Mesenchymal stem cell (in vitro differentiated cells and primary cell): ENCODE data around the gene DPYSL5.

Source experiments
- DNase-seq: peaks from one replicate; pipeline ENCODE4 v3.0.0-alpha.2; 2013
- H2AFZ ChIP-seq: one replicate; pipeline ENCODE4 v1.6.1; 2013; ENCODE audit warnings: low read depth, mild to moderate bottlenecking, control low read depth, inconsistent platforms, low read length, moderate library complexity
- H2AK5ac ChIP-seq: 2 replicates; pipeline ENCODE4 v1.6.1; 2013; ENCODE audit warnings: low read length, moderate library complexity, mild to moderate bottlenecking, inconsistent platforms; ENCODE audit not compliant: severe bottlenecking
- H2BK120ac ChIP-seq: one replicate; pipeline ENCODE4 v1.6.1; 2013; ENCODE audit warnings: low read depth, mild to moderate bottlenecking, inconsistent platforms, low read length, moderate library complexity
- H2BK12ac ChIP-seq, 2 experiments: one replicate each; pipeline ENCODE4 v1.6.1; 2013; ENCODE audit warnings: inconsistent platforms in 2 of 2, low read length in 2 of 2, mild to moderate bottlenecking in 2 of 2, moderate library complexity in 2 of 2, control low read depth in 1 of 2
- H2BK15ac ChIP-seq: one replicate; pipeline ENCODE4 v1.6.1; 2013; ENCODE audit warnings: mild to moderate bottlenecking, low read depth, inconsistent platforms; ENCODE audit not compliant: poor library complexity, severe bottlenecking
- H2BK5ac ChIP-seq: 2 replicates; pipeline ENCODE4 v1.6.1; 2013; ENCODE audit warnings: low read depth, mild to moderate bottlenecking, low read length, control low read depth, inconsistent platforms; ENCODE audit not compliant: poor library complexity, severe bottlenecking
- H3K14ac ChIP-seq, 2 experiments: one replicate each; pipeline ENCODE4 v1.6.1; 2013; ENCODE audit warnings: inconsistent platforms in 2 of 2, low read length in 2 of 2, control low read depth in 1 of 2, mild to moderate bottlenecking in 1 of 2, moderate library complexity in 1 of 2
- H3K18ac ChIP-seq, 2 experiments: one replicate each; pipeline ENCODE4 v1.6.1; 2013; ENCODE audit warnings: inconsistent platforms in 2 of 2, low read length in 2 of 2, control low read depth in 1 of 2, low read depth in 1 of 2, mild to moderate bottlenecking in 1 of 2
- H3K23ac ChIP-seq, 2 experiments: one replicate each; pipeline ENCODE4 v1.6.1; 2013; ENCODE audit warnings: inconsistent platforms in 2 of 2, low read length in 2 of 2, mild to moderate bottlenecking in 2 of 2, moderate library complexity in 2 of 2, control low read depth in 1 of 2
- H3K27ac ChIP-seq: 2 replicates; pipeline ENCODE4 v1.5.1; 2013; ENCODE audit warnings: mild to moderate bottlenecking, moderate library complexity, low read length, control low read depth, inconsistent platforms; ENCODE audit not compliant: poor library complexity, severe bottlenecking
- H3K27me3 ChIP-seq, 2 experiments: 2 replicates each; pipeline versions ENCODE4 v1.6.1 to v1.7.0; 2013; ENCODE audit warnings: low read length in 2 of 2, mild to moderate bottlenecking in 2 of 2, moderate library complexity in 2 of 2, control low read depth in 1 of 2, inconsistent platforms in 1 of 2; ENCODE audit not compliant: control insufficient read depth in 1 of 2, insufficient read depth in 1 of 2
- H3K36me3 ChIP-seq, 2 experiments: 2 replicates each; pipeline versions ENCODE4 v1.6.1 to v1.7.0; 2013; ENCODE audit warnings: low read length in 2 of 2, control low read depth in 1 of 2, inconsistent platforms in 1 of 2, low read depth in 1 of 2, mild to moderate bottlenecking in 1 of 2; ENCODE audit not compliant: insufficient read depth in 2 of 2, control insufficient read depth in 1 of 2
- H3K4ac ChIP-seq, 2 experiments: one replicate each; pipeline ENCODE4 v1.6.1; 2013; ENCODE audit warnings: inconsistent platforms in 2 of 2, low read length in 2 of 2, mild to moderate bottlenecking in 2 of 2, moderate library complexity in 2 of 2, control low read depth in 1 of 2, low read depth in 1 of 2
- H3K4me1 ChIP-seq: 2 replicates; pipeline ENCODE4 v1.6.1; 2013; ENCODE audit warnings: low read depth, low read length, control low read depth; ENCODE audit not compliant: control insufficient read depth, insufficient read depth
- H3K4me2 ChIP-seq: 2 replicates; pipeline ENCODE4 v1.6.1; 2013; ENCODE audit warnings: low read length, mild to moderate bottlenecking, inconsistent platforms; ENCODE audit not compliant: poor library complexity, severe bottlenecking
- H3K4me3 ChIP-seq, 2 experiments: 2 replicates each; pipeline versions ENCODE4 v1.5.1 to v1.7.0; 2013; ENCODE audit warnings: low read length in 2 of 2, mild to moderate bottlenecking in 2 of 2, control low read depth in 1 of 2, low read depth in 1 of 2; ENCODE audit not compliant: insufficient read depth in 1 of 2
- H3K79me1 ChIP-seq: replicated peaks from 2 replicates; pipeline ENCODE4 v1.6.1; 2013; ENCODE audit warnings: mild to moderate bottlenecking, control low read depth, low read length, inconsistent platforms; ENCODE audit not compliant: poor library complexity, severe bottlenecking
- H3K9ac ChIP-seq: 2 replicates; pipeline ENCODE4 v1.7.0; 2013; ENCODE audit warnings: mild to moderate bottlenecking, low read length, moderate library complexity
- H3K9me3 ChIP-seq: 2 replicates; pipeline ENCODE4 v1.7.0; 2013; ENCODE audit warnings: mild to moderate bottlenecking, low read length; ENCODE audit not compliant: control insufficient read depth
- H4K8ac ChIP-seq: one replicate; pipeline ENCODE4 v1.6.1; 2013; ENCODE audit warnings: inconsistent platforms, mild to moderate bottlenecking, low read length, moderate library complexity
- H4K91ac ChIP-seq: one replicate; pipeline ENCODE4 v1.6.1; 2013; ENCODE audit warnings: mild to moderate bottlenecking, low read length, inconsistent platforms
- WGBS: methylation state at CpG from one replicate; pipeline ENCODE4 v1.1.7; 2013; ENCODE audit warnings: mixed read lengths; 5-methylcytosine and 5-hydroxymethylcytosine counted together

The DPYSL5 gene

GRCh38 chr2:26933431-26934334, 85.8 kb downstream of the DPYSL5 start:
- H3K4ac ChIP-seq = no peak overlapping the region
- no peaks in the 10 kb centered on the region for H3K9me3 ChIP-seq
- H3K23ac ChIP-seq = no peak overlapping the region
- WGBS = 86% methylated on average over 16 of the region's 16 CpGs
- H2BK15ac ChIP-seq = no peak overlapping the region
- DNase-seq = no peak
- H3K36me3 ChIP-seq = no peaks in the 10 kb centered on the region
- no peak overlapping the region for H3K14ac ChIP-seq
- H2BK5ac ChIP-seq = no peak overlapping the region
- H2BK12ac ChIP-seq = no peak overlapping the region
- H2AK5ac ChIP-seq = no peak overlapping the region
- H3K79me1 ChIP-seq = no peaks in the 10 kb centered on the region
- no peak overlapping the region for H4K8ac ChIP-seq
- no peak overlapping the region for H3K9ac ChIP-seq
- no peak overlapping the region for H4K91ac ChIP-seq
- no peak overlapping the region for H3K4me2 ChIP-seq
- H2AFZ ChIP-seq = no peak overlapping the region
- H3K18ac ChIP-seq = no peak overlapping the region
- H3K4me3 ChIP-seq = no peak overlapping the region
- H2BK120ac ChIP-seq = no peak overlapping the region
- H3K4me1 ChIP-seq = no peaks in the 10 kb centered on the region
- peaks cover 27 to 63% of the 10 kb centered on the region in 2 experiments for H3K27me3 ChIP-seq
- H3K27ac ChIP-seq = no peak overlapping the region

GRCh38 chr2:26934335-26934724, 86.4 kb downstream of the DPYSL5 start:
- Histone ChIP-seq H3K4me3 (no peak overlapping the region), H3K4me2 (no peak overlapping the region), H3K27ac (no peak overlapping the region), H3K18ac (no peak overlapping the region), H3K9me3 (no peaks in the 10 kb centered on the region), H3K4me1 (no peaks in the 10 kb centered on the region), H2AK5ac (no peak overlapping the region), H2BK120ac (no peak overlapping the region), H2BK12ac (no peak overlapping the region), H3K14ac (no peak overlapping the region), H3K36me3 (no peaks in the 10 kb centered on the region), H3K79me1 (no peaks in the 10 kb centered on the region), H3K9ac (no peak overlapping the region), H3K23ac (no peak overlapping the region), H3K4ac (no peak overlapping the region), H4K91ac (no peak overlapping the region), H2AFZ (no peak overlapping the region), H2BK15ac (no peak overlapping the region), H2BK5ac (no peak overlapping the region), H3K27me3 (peaks cover 32 to 64% of the 10 kb centered on the region in 2 experiments), H4K8ac (no peak overlapping the region)
- DNase-seq = no peak
- WGBS = 86% methylated on average over 10 of the region's 10 CpGs

- H3K4me3 ChIP-seq = no peak overlapping the region
- DNase-seq = no peak
- no peak overlapping the region for H3K9ac ChIP-seq
- H4K8ac ChIP-seq = no peak overlapping the region
- no peak overlapping the region for H3K27ac ChIP-seq
- H3K18ac ChIP-seq = no peak overlapping the region
- peaks cover 32 to 64% of the 10 kb centered on the region in 2 experiments for H3K27me3 ChIP-seq
- H2BK15ac ChIP-seq = no peak overlapping the region
- H4K91ac ChIP-seq = no peak overlapping the region
- H2AK5ac ChIP-seq = no peak overlapping the region
- H2AFZ ChIP-seq = no peak overlapping the region
- WGBS = 51% methylated on average over 2 of the region's 3 CpGs
- no peaks in the 10 kb centered on the region for H3K36me3 ChIP-seq
- no peaks in the 10 kb centered on the region for H3K9me3 ChIP-seq
- no peak overlapping the region for H3K4me2 ChIP-seq
- H3K79me1 ChIP-seq = no peaks in the 10 kb centered on the region
- H3K4me1 ChIP-seq = no peaks in the 10 kb centered on the region
- H2BK12ac ChIP-seq = no peak overlapping the region
- H2BK5ac ChIP-seq = no peak overlapping the region
- H3K4ac ChIP-seq = no peak overlapping the region
- no peak overlapping the region for H2BK120ac ChIP-seq
- no peak overlapping the region for H3K14ac ChIP-seq
- no peak overlapping the region for H3K23ac ChIP-seq
These were observed 87.1 kb downstream of the DPYSL5 start for GRCh38 chr2:26934985-26935384.

- Histone ChIP-seq H4K8ac (no peak overlapping the region), H4K91ac (no peak overlapping the region)
- WGBS = 100% methylated on average over 1 of the region's 5 CpGs
These were observed 88.9 kb downstream of the DPYSL5 start for GRCh38 chr2:26936855-26937254.

More at GRCh38 chr2:26936855-26937254, 88.9 kb downstream of the DPYSL5 start:
- Histone ChIP-seq H3K27me3 (peaks cover 32 to 64% of the 10 kb centered on the region in 2 experiments), H2AFZ (no peak overlapping the region), H3K4ac (no peak overlapping the region), H2BK15ac (no peak overlapping the region), H2BK12ac (no peak overlapping the region), H3K36me3 (no peaks in the 10 kb centered on the region), H3K4me1 (no peaks in the 10 kb centered on the region), H2AK5ac (no peak overlapping the region), H3K4me3 (no peak overlapping the region), H3K27ac (no peak overlapping the region), H2BK5ac (no peak overlapping the region), H3K23ac (no peak overlapping the region), H3K9ac (no peak overlapping the region), H3K79me1 (no peaks in the 10 kb centered on the region), H3K4me2 (no peak overlapping the region), H3K18ac (no peak overlapping the region), H3K9me3 (no peaks in the 10 kb centered on the region), H3K14ac (no peak overlapping the region), H2BK120ac (no peak overlapping the region)
- DNase-seq = no peak
